Measurements from ENCODE around the gene NDUFAF7.

NDUFAF7 gene

DNA sequence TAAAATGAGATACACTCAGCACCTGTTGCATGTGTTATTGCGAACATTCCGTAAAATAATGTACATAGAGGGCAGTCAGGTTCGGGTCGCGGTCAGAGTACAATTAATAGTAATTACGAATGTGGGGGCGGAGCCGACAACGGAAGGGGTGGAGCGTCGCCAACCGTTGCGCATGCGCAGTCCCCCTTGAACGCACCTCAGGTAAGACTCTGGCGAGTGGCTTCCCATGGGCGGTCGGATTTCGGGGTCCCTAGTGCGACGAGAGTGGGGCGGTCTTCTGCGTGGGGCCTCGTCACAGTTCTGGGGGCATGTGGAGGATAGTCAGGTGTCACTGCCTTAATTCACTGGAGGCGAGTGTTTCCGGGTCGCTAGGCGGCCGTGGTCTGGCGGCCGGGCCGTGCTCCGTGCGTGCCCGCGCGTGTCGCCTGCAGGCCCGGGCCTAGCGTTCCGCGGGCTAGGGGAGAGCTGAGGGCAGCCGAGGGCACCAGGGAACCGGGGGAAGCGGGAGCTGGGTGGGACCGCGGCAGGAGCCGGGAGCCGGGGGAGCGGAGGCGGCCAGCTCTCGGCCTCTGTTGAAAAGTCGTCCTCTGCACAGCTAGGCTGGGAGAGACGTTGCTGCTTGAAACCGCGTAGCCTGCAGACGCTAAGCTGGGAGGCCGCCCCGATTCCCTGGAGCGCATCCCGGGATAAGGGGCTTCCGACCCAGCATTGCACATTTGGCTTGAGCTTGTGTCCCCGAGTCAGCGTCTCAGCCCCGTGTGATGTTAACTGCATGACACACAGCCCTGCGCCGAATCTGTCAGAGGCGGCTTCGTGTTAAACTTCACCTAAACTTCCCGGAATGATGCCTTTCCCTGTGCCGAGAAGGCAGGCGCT, 34.9 kb upstream of the NDUFAF7 start, which contains the start of gene CEBPZOS (continued):
- TF ChIP-seq YY1 (tag by site-specific recombination; IDR thresholded peaks at IDR 0.05) (no peak), IKZF3 (tag by site-specific recombination; IDR thresholded peaks at IDR 0.05) (peak; percentile 74; the same call in 1 of the 2 replicates), ZNF146 (tag by site-specific recombination; IDR thresholded peaks at IDR 0.05) (no peak), ZNF324 (tag by site-specific recombination; IDR thresholded peaks at IDR 0.05) (no peak), SETDB1 (IDR thresholded peaks at IDR 0.05; ENCODE audit: insufficient read length, low read length) (peak; percentile 65)
- TF ChIP-seq, protein P1, sequence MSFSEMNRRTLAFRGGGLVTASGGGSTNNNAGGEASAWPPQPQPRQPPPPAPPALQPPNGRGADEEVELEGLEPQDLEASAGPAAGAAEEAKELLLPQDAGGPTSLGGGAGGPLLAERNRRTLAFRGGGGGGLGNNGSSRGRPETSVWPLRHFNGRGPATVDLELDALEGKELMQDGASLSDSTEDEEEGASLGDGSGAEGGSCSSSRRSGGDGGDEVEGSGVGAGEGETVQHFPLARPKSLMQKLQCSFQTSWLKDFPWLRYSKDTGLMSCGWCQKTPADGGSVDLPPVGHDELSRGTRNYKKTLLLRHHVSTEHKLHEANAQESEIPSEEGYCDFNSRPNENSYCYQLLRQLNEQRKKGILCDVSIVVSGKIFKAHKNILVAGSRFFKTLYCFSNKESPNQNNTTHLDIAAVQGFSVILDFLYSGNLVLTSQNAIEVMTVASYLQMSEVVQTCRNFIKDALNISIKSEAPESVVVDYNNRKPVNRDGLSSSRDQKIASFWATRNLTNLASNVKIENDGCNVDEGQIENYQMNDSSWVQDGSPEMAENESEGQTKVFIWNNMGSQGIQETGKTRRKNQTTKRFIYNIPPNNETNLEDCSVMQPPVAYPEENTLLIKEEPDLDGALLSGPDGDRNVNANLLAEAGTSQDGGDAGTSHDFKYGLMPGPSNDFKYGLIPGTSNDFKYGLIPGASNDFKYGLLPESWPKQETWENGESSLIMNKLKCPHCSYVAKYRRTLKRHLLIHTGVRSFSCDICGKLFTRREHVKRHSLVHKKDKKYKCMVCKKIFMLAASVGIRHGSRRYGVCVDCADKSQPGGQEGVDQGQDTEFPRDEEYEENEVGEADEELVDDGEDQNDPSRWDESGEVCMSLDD (tag by site-specific recombination; IDR thresholded peaks at IDR 0.05), result peak; percentile 50; the same call in 1 of the 2 replicates

DNA sequence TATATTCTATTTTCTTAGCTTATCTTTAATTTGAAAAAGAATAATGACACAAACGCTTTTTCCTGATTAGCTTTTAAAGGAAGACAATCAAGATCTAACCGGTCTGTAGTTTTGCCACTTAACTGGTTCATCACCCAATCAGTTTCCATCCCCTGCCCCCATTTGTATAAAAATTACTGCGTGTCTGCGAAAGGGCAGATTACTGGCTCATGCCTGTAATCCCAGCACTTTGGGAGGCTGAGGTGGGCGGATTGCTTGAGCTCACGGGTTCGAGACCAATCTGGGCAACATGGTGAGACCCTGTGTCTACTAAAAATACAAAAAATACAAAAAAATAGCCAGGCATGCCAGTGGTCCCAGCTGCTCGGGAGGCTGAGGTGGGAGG, 32.8 kb upstream of the NDUFAF7 start:
- H3K27ac ChIP-seq (ENCODE audit: extremely low read depth, low read depth, low read length), result no peak overlapping the region
- CTCF ChIA-PET, result interaction anchor here (0.6 to 1.2 kb wide), 3 partner anchors 9 to 144 kb away, joined by 3 to 4 read pairs (median 3); no protein-coding TSS in a partner anchor
- no peaks in the 10 kb centered on the region for H3K9me3 ChIP-seq (ENCODE audit: control insufficient read depth, insufficient read depth, low read depth, low read length)
- no peaks in the 10 kb centered on the region for H3K4me1 ChIP-seq (ENCODE audit: control insufficient read depth, insufficient read depth, low read length)
- no peak overlapping the region for H3K4me3 ChIP-seq (ENCODE audit: low read depth, low read length)
- peaks cover 29 to 40% of the 10 kb centered on the region in 2 experiments for H3K36me3 ChIP-seq (ENCODE audit: control insufficient read depth in 2 of 2, insufficient read depth in 1 of 2, low read length in 2 of 2)
- POLR2A ChIA-PET, result interaction anchor here (0.9 kb wide), 1 partner anchor 13 kb away, joined by 3 read pairs; no protein-coding TSS in a partner anchor
- TF ChIP-seq ZNF664 (tag by site-specific recombination; IDR thresholded peaks at IDR 0.05), result no peak
- TF ChIP-seq ZNF391 (tag by site-specific recombination; IDR thresholded peaks at IDR 0.05; ENCODE audit: borderline replicate concordance, low read depth), result no peak
- no peak for TF ChIP-seq ZNF311 (tag by site-specific recombination; IDR thresholded peaks at IDR 0.05; ENCODE audit: borderline replicate concordance)
- TF ChIP-seq ZNF2 (tag by site-specific recombination; IDR thresholded peaks at IDR 0.05), result no peak
- TF ChIP-seq, protein P2, sequence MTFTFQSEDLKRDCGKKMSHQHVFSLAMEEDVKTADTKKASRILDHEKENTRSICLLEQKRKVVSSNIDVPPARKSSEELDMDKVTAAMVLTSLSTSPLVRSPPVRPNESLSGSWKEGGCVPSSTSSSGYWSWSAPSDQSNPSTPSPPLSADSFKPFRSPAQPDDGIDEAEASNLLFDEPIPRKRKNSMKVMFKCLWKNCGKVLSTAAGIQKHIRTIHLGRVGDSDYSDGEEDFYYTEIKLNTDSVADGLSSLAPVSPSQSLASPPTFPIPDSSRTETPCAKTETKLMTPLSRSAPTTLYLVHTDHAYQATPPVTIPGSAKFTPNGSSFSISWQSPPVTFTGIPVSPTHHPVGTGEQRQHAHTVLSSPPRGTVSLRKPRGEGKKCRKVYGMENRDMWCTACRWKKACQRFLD (tag by site-specific recombination; IDR thresholded peaks at IDR 0.05), result no peak
- TF ChIP-seq, protein P3, sequence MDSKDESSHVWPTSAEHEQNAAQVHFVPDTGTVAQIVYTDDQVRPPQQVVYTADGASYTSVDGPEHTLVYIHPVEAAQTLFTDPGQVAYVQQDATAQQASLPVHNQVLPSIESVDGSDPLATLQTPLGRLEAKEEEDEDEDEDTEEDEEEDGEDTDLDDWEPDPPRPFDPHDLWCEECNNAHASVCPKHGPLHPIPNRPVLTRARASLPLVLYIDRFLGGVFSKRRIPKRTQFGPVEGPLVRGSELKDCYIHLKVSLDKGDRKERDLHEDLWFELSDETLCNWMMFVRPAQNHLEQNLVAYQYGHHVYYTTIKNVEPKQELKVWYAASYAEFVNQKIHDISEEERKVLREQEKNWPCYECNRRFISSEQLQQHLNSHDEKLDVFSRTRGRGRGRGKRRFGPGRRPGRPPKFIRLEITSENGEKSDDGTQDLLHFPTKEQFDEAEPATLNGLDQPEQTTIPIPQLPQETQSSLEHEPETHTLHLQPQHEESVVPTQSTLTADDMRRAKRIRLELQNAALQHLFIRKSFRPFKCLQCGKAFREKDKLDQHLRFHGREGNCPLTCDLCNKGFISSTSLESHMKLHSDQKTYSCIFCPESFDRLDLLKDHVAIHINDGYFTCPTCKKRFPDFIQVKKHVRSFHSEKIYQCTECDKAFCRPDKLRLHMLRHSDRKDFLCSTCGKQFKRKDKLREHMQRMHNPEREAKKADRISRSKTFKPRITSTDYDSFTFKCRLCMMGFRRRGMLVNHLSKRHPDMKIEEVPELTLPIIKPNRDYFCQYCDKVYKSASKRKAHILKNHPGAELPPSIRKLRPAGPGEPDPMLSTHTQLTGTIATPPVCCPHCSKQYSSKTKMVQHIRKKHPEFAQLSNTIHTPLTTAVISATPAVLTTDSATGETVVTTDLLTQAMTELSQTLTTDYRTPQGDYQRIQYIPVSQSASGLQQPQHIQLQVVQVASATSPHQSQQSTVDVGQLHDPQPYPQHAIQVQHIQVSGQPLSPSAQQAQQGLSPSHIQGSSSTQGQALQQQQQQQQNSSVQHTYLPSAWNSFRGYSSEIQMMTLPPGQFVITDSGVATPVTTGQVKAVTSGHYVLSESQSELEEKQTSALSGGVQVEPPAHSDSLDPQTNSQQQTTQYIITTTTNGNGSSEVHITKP (tag by site-specific recombination; IDR thresholded peaks at IDR 0.05), result no peak
- no peak for TF ChIP-seq EGR2 (tag by site-specific recombination; IDR thresholded peaks at IDR 0.05; ENCODE audit: low read depth)
- no peak for TF ChIP-seq KLF8 (tag by site-specific recombination; IDR thresholded peaks at IDR 0.05)
- TF ChIP-seq, protein P4, sequence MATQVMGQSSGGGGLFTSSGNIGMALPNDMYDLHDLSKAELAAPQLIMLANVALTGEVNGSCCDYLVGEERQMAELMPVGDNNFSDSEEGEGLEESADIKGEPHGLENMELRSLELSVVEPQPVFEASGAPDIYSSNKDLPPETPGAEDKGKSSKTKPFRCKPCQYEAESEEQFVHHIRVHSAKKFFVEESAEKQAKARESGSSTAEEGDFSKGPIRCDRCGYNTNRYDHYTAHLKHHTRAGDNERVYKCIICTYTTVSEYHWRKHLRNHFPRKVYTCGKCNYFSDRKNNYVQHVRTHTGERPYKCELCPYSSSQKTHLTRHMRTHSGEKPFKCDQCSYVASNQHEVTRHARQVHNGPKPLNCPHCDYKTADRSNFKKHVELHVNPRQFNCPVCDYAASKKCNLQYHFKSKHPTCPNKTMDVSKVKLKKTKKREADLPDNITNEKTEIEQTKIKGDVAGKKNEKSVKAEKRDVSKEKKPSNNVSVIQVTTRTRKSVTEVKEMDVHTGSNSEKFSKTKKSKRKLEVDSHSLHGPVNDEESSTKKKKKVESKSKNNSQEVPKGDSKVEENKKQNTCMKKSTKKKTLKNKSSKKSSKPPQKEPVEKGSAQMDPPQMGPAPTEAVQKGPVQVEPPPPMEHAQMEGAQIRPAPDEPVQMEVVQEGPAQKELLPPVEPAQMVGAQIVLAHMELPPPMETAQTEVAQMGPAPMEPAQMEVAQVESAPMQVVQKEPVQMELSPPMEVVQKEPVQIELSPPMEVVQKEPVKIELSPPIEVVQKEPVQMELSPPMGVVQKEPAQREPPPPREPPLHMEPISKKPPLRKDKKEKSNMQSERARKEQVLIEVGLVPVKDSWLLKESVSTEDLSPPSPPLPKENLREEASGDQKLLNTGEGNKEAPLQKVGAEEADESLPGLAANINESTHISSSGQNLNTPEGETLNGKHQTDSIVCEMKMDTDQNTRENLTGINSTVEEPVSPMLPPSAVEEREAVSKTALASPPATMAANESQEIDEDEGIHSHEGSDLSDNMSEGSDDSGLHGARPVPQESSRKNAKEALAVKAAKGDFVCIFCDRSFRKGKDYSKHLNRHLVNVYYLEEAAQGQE (tag by site-specific recombination; IDR thresholded peaks at IDR 0.05), result no peak
- TF ChIP-seq ZNF48 (tag by site-specific recombination; IDR thresholded peaks at IDR 0.05), result no peak
- TF ChIP-seq ZNF423 (tag by site-specific recombination; IDR thresholded peaks at IDR 0.05), result no peak
- no peak for TF ChIP-seq RBAK (tag by site-specific recombination; IDR thresholded peaks at IDR 0.05)
- TF ChIP-seq, protein P5, sequence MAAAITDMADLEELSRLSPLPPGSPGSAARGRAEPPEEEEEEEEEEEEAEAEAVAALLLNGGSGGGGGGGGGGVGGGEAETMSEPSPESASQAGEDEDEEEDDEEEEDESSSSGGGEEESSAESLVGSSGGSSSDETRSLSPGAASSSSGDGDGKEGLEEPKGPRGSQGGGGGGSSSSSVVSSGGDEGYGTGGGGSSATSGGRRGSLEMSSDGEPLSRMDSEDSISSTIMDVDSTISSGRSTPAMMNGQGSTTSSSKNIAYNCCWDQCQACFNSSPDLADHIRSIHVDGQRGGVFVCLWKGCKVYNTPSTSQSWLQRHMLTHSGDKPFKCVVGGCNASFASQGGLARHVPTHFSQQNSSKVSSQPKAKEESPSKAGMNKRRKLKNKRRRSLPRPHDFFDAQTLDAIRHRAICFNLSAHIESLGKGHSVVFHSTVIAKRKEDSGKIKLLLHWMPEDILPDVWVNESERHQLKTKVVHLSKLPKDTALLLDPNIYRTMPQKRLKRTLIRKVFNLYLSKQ (tag by site-specific recombination; IDR thresholded peaks at IDR 0.05; ENCODE audit: borderline replicate concordance), result no peak
- no peak for TF ChIP-seq ZNF133 (tag by site-specific recombination; IDR thresholded peaks at IDR 0.05)
- TF ChIP-seq ZNF157 (tag by site-specific recombination; IDR thresholded peaks at IDR 0.05), result no peak
- TF ChIP-seq ZNF777 (tag by site-specific recombination; IDR thresholded peaks at IDR 0.05; ENCODE audit: borderline replicate concordance), result no peak
- no peak for TF ChIP-seq MYNN (tag by site-specific recombination; IDR thresholded peaks at IDR 0.05; ENCODE audit: borderline replicate concordance)

Data from HEK293 (cell line).